Stimulated activated CD4-positive, alpha-beta T cell treated with anti-CD3 and anti-CD28 coated beads, Interleukin-15, amount 100 ng/mL, for 1 hour (primary cell): ENCODE measurements around the gene ZNF273.
"Not testable (repeated sequence)": the region's sequence is repeated elsewhere in the genome, so short reads cannot be mapped to it uniquely, and the experiment has no call there.

Experiments
- DNase-seq, 2 donors: peaks; one replicate each; pipeline ENCODE4 v3.0.0-alpha.2; 2020; ENCODE audit warnings: low read depth in 1 of 2, low spot score in 1 of 2

ZNF273 gene

GRCh38 chr7:64888901-64889685 is 14.0 kb upstream of the ZNF273 start:
- no peak for DNase-seq

GRCh38 chr7:64889686-64890162 is 13.3 kb upstream of the ZNF273 start:
- no peak for DNase-seq

- not testable (repeated sequence) for DNase-seq
Measured at GRCh38 chr7:64890273-64890672, 12.8 kb upstream of the ZNF273 start.

GRCh38 chr7:64890761-64891362 is 12.2 kb upstream of the ZNF273 start:
- no peak for DNase-seq

- not testable (repeated sequence) for DNase-seq
Measured at GRCh38 chr7:64891363-64892081, 11.6 kb upstream of the ZNF273 start.

GRCh38 chr7:64892116-64892515 is 11.0 kb upstream of the ZNF273 start:
- no peak for DNase-seq

- DNase-seq: no peak
Measured at GRCh38 chr7:64892666-64893309, 10.3 kb upstream of the ZNF273 start.

- no peak for DNase-seq
Measured at GRCh38 chr7:64893401-64893800, 9.7 kb upstream of the ZNF273 start.

GRCh38 chr7:64902461-64902805 is 640 bp upstream of the ZNF273 start:
- not testable (repeated sequence) for DNase-seq

- no peak for DNase-seq
Measured at GRCh38 chr7:64904008-64904407, 935 bp downstream of the ZNF273 start.

GRCh38 chr7:64905133-64905532 is 2.1 kb downstream of the ZNF273 start:
- DNase-seq: no peak

GRCh38 chr7:64905547-64905946 is 2.5 kb downstream of the ZNF273 start:
- DNase-seq: no peak

- DNase-seq: no peak
Measured at GRCh38 chr7:64907641-64908326, 4.7 kb downstream of the ZNF273 start.

GRCh38 chr7:64908358-64908757 is 5.3 kb downstream of the ZNF273 start:
- no peak for DNase-seq

- no peak for DNase-seq
Measured at GRCh38 chr7:64914557-64914956, 11.5 kb downstream of the ZNF273 start.

GRCh38 chr7:64915301-64915700 is 12.2 kb downstream of the ZNF273 start:
- not testable (repeated sequence) for DNase-seq

- not testable (repeated sequence) for DNase-seq
Measured at GRCh38 chr7:64928252-64929187, 25.4 kb downstream of the ZNF273 start.

GRCh38 chr7:64934478-64934877 is 31.4 kb downstream of the ZNF273 start:
- no peak for DNase-seq

- DNase-seq: no peak
Measured at GRCh38 chr7:64938540-64938939, 35.5 kb downstream of the ZNF273 start.

GRCh38 chr7:64940021-64940420 is 36.9 kb downstream of the ZNF273 start:
- not testable (repeated sequence) for DNase-seq
